Type B pancreatic cell (in vitro differentiated cells): ENCODE data around the gene GNLY. TPM values are rescaled to one million over a fixed set of nuclear protein-coding genes. Genes with fewer than 3 reads are reported as not detected.

Experiments used
- DNase-seq: peaks from one replicate; pipeline ENCODE4 v3.0.0; 2021; ENCODE audit warnings: mixed read lengths; ENCODE audit not compliant: unreplicated experiment; ENCODE audit errors: extremely low spot score
- H3K27ac Mint-ChIP-seq: 2 replicates; pipeline ENCODE4 v1.8.0; 2021; ENCODE audit warnings: mild to moderate bottlenecking, mixed read lengths
- H3K27me3 Mint-ChIP-seq: 2 replicates; pipeline ENCODE4 v1.8.0; 2021; ENCODE audit warnings: mixed read lengths
- H3K36me3 Mint-ChIP-seq: 2 replicates; pipeline ENCODE4 v1.8.0; 2021; ENCODE audit warnings: mixed read lengths
- H3K4me1 Mint-ChIP-seq: one replicate; pipeline ENCODE4 v1.8.0; 2021; ENCODE audit warnings: mixed read lengths; ENCODE audit not compliant: unreplicated experiment
- H3K4me3 Mint-ChIP-seq: 2 replicates; pipeline ENCODE4 v1.8.0; 2021; ENCODE audit warnings: mild to moderate bottlenecking, mixed read lengths
- H3K9me3 Mint-ChIP-seq: 2 replicates; pipeline ENCODE4 v1.8.0; 2021; ENCODE audit warnings: mixed read lengths
- CTCF ChIP-seq: fragments of 200-600 bp; sonication (generic); conservative IDR thresholded peaks from 2 replicates; pipeline ENCODE4 v1.5.0; 2021; ENCODE audit warnings: antibody characterized with exemption, mild to moderate bottlenecking
- total RNA-seq: library from RNA; stranded (reverse); gene quantifications from 2 replicates; pipeline ENCODE4 v1.2.1, GENCODE V29; 2021; ENCODE audit warnings: low replicate concordance

The GNLY gene
- total RNA-seq, 1 donor from 2014 or later: not detected

DNA sequence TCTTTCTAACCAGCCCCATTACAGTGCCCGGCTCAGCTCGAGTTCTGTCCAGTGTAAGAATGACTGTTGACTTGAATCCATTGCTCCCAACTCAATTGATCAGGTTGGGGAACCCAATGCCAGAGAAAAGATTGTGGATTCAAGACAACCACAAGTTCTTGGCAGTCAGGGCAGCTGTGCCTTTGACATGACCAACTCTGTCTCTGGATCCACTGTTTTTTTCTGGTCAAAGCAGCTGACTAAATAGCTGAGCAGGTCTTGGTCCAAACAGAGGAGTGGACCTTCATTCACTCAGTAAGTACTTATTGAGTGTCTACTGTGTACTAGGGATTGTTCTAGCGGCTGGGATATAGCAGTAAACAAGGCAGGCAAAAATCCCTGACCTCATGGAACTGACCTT is 53.3 kb downstream of the GNLY start:
- Mint-ChIP-seq H3K9me3 (no peaks in the 10 kb centered on the region), H3K4me3 (no peak overlapping the region), H3K36me3 (no peaks in the 10 kb centered on the region), H3K27me3 (peaks cover 66% of the 10 kb centered on the region), H3K27ac (no peak overlapping the region), H3K4me1 (peaks cover 31% of the 10 kb centered on the region)
- DNase-seq: no peak
- TF ChIP-seq CTCF: no peak

- no peaks in the 10 kb centered on the region for H3K36me3 Mint-ChIP-seq
- no peak overlapping the region for H3K27ac Mint-ChIP-seq
- H3K27me3 Mint-ChIP-seq: peaks cover 71% of the 10 kb centered on the region
- H3K4me1 Mint-ChIP-seq: peaks cover 24% of the 10 kb centered on the region
- DNase-seq: no peak
- TF ChIP-seq CTCF: no peak
- H3K9me3 Mint-ChIP-seq: no peaks in the 10 kb centered on the region
- H3K4me3 Mint-ChIP-seq: no peak overlapping the region
These were observed 54.0 kb downstream of the GNLY start for GRCh38 chr2:85748039-85748734.

Other genes with a start within 250 kb of the GNLY start
- 209 and 403 TPM in 2 replicates for gene MAT2A, start 155.2 kb upstream of the GNLY start, total RNA-seq
- 62.6 and 76.2 TPM in 2 replicates for gene GGCX, start 132.9 kb upstream of the GNLY start, total RNA-seq
- gene VAMP8, start 116.8 kb upstream of the GNLY start, total RNA-seq: 62.8 and 157 TPM in 2 replicates
- 3.4 and 4.4 TPM in 2 replicates for gene VAMP5, start 109.9 kb upstream of the GNLY start, total RNA-seq
- 70.2 and 78.8 TPM in 2 replicates for gene RNF181, start 98.6 kb upstream of the GNLY start, total RNA-seq
- 16.7 and 19.8 TPM in 2 replicates for gene TMEM150A, start 91.7 kb upstream of the GNLY start, total RNA-seq
- gene C2orf68, start 82.3 kb upstream of the GNLY start, total RNA-seq: 58.8 and 66.6 TPM in 2 replicates
- 43.3 and 62.5 TPM in 2 replicates for gene USP39, start 78.2 kb upstream of the GNLY start, total RNA-seq
- 2.7 and 23.0 TPM in 2 replicates for gene SFTPB, start 26.2 kb upstream of the GNLY start, total RNA-seq
- 1.8 and 13.7 TPM in 2 replicates for gene ATOH8, start 59.6 kb downstream of the GNLY start, total RNA-seq
- 12.9 and 16.7 TPM in 2 replicates for gene ST3GAL5, start 194.6 kb downstream of the GNLY start, total RNA-seq